GM18909 (cell line): Measurements from ENCODE around the gene ACACB.

Experiments
- ATAC-seq: cut with Tn5 transposase; IDR thresholded peaks from one replicate; pipeline ENCODE4 v1.9.1; 2021; ENCODE audit warnings: mild to moderate bottlenecking; ENCODE audit not compliant: unreplicated experiment, poor library complexity

ACACB gene

GRCh38 chr12:109109746-109110350 is 6.5 kb upstream of the ACACB start:
- no peak for ATAC-seq

GRCh38 chr12:109110988-109111495 is 5.3 kb upstream of the ACACB start:
- peak; percentile 47 for ATAC-seq

GRCh38 chr12:109112720-109113465 is 3.5 kb upstream of the ACACB start:
- ATAC-seq: no peak

- ATAC-seq: no peak
Measured at GRCh38 chr12:109113661-109114321, 2.6 kb upstream of the ACACB start.

GRCh38 chr12:109114644-109115043 is 1.7 kb upstream of the ACACB start:
- no peak for ATAC-seq

GRCh38 chr12:109115404-109115757 is 1.0 kb upstream of the ACACB start:
- ATAC-seq: no peak

- ATAC-seq: no peak
Measured at GRCh38 chr12:109116611-109116949, 193 bp downstream of the ACACB start.

- ATAC-seq: no peak
Measured at GRCh38 chr12:109120095-109120494, 3.7 kb downstream of the ACACB start.

GRCh38 chr12:109120557-109120956 is 4.2 kb downstream of the ACACB start:
- no peak for ATAC-seq

GRCh38 chr12:109121346-109121880 is 5.0 kb downstream of the ACACB start:
- no peak for ATAC-seq

GRCh38 chr12:109124878-109125648 is 8.7 kb downstream of the ACACB start:
- ATAC-seq: no peak

GRCh38 chr12:109125791-109126190 is 9.4 kb downstream of the ACACB start:
- no peak for ATAC-seq

GRCh38 chr12:109126784-109127183 is 10.4 kb downstream of the ACACB start:
- no peak for ATAC-seq

GRCh38 chr12:109127533-109128242 is 11.3 kb downstream of the ACACB start:
- ATAC-seq: no peak

- no peak for ATAC-seq
Measured at GRCh38 chr12:109130297-109131153, 14.1 kb downstream of the ACACB start.

- ATAC-seq: no peak
Measured at GRCh38 chr12:109131154-109132050, 15.0 kb downstream of the ACACB start.

- no peak for ATAC-seq
Measured at GRCh38 chr12:109134186-109134917, 18.0 kb downstream of the ACACB start.
